COLO668 (cell line): Measurements from ENCODE around the gene FCGBP.
A peak's percentile ranks its signal among the peaks of the same experiment; 100 is the strongest.
"Not testable (repeated sequence)": the region's sequence is repeated elsewhere in the genome, so short reads cannot be mapped to it uniquely, and the experiment has no call there.

ENCODE experiments used
- DNase-seq: peaks from one replicate; lab custom pipeline; 2025; ENCODE audit not compliant: unreplicated experiment; lab: John Stamatoyannopoulos, UW

The FCGBP gene

DNA sequence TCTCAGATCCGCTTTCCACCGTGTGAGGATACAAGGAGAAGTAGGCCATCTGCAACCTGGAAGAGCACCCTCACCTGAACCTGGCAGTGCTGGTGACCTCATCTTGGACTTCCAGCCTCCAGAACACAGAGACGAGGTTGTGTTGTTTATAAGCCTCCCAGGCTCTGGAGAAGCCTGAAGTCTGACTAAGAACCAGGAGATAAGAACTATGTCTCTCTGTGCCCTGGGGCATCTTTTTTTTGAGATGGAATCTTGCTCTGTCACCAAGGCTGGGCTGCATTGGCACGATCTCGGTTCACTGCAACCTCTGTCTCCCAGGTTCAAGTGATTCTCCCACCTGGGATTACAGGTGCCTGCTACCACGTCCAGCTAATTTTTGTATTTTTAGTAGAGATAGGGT, 14.5 kb downstream of the FCGBP start:
- DNase-seq, result no peak

DNA sequence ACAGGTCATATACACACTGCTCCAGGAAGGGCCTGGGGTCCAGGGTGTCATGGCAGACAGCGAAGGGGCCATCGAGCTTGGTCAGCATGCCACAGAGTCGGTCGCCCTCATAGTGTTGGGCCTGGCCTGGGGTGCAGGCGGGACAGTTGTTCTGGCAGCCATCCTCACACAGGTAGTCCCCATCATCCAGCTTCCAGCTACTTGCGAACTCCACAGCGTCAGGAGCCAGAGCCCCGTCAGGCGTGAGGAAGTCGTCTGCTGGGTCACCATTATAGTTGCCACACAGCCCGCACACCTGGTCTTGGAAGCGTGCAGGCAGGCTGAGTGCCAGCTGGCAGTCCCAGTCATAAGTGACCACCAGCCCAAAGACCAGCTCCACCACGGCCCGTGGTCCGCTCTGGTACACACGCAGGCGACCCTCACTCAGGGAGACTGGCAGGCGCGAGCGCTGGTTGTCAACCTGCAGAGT, 16.2 kb downstream of the FCGBP start:
- no peak for DNase-seq

DNA sequence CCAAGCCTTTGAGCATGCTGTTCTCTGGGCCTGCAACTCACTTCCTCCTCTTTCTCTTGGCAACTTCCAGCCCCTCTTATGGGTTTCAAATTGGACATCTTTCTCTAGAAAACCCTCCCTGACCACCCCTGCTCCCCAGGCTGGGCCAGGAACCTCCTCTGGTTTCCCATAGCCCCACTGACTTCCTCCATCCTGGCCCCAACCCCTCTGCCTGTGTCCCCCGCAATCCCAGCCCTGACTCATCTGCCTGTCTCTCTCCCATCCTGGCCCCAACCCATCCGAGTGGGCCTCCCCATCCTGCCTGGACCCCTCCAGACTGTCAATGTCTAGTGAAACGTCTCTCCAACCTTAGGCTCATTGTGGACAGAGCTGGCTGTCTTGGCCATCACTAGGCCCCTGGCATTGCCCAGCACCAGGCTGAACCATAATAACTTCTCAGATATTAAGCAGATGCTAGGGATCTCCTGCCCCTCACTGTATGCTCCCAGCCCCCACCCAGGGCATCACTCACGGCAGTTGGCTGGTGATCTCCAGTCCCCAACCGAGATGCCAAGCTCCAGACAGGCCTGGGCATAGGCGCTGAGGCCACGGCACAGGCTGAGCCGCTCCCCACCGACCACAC, 16.8 kb downstream of the FCGBP start:
- no peak for DNase-seq

DNA sequence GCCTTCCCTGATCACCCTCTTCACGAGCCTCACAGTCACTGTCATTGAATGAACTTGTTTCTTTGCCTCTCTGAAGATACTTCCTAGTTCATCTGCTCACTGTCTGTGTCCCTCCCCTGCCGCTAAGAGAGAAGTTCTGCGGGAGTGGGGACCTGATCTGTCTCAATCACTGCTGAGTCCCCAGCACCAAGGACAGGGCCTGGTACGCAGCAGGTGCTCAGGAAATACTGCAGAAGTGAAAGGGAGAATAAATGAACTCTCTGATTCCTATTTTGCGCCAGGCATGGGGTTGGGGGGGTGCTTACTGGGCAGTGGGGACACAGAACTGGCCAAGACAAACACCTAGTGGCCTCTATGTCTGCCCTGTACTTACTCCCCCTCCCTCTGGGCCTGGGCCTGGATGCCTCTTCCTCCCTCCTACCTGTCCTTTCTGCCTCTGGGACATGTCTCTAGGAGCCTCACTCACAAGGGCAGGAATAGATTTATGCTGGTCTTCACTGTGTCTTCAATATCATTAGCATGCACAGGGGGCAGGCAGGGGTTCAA, 17.5 kb downstream of the FCGBP start:
- no peak for DNase-seq

DNA sequence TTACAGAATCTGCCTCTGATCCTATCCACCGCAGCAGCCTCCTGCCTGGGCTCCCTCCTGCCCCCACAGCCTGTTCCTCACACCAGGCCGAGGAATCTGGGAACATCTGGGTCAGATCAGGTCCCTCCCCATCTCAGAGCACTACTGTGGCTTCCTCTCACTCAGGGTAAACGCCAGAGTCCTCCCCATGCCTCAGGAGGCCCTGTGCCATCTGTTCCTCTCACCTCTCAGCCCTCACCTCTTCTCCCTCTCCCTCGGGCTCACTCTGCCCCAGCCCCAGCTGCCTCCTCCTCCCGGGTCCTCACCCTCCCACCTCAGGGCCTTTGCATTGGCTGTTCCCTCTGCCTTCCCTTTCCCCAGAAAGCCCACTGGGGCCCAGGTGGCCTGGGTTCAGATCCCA, 18.2 kb downstream of the FCGBP start:
- DNase-seq, result no peak

DNA sequence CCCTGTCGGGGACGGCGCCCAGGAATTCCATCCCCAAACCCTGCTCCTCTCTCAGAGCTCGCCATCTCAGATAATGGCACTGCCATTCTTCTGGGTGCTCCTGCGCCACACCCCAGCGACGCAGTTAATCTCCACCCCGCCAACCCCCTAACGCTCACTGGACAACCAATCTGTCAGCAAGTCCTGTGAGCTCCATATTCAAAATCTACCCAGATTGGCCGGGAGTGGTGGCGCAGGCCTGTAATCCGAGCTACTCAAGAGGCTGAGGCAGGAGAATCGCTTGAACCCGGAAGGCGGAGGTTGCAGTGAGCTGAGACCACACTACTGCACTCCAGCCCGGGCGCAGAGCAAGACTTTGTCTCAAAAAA, 18.6 kb downstream of the FCGBP start:
- DNase-seq, result no peak

DNA sequence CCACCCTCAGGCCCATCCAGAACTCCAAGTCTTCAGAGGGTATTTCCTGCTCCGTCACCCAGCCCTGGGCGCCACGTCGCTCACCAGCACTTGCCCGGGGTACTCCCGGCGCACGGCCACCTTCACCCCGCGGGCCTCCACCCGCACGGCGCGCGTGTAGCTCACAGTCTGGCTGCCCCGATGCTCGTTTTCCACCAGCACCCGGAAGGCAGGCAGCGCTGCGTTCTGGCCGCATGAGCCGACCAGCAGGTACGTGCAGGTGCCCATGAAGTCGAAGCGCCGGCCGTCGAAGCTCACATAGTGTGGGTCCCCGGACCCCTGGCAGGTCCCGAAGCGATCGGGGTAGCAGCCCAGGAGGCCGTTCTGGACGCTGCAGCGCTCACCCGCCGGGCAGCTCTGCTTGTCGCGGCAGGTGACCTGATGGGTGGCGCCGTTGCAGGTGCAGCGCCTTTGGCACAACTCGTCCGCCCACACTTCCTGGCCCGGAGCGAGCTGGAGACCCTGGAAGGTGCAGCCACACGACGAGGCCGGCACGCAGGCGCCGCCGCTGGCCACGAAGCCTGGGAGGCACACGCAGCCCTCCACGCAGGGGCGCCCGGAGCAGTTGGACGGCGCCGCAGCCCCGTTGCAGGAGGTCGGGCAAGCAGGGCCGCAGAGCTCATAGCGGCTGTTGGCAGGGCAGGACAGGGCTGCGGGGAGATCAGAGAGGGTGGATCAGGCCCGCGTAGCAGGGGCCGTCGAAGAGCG, 19.2 kb downstream of the FCGBP start:
- no peak for DNase-seq

DNA sequence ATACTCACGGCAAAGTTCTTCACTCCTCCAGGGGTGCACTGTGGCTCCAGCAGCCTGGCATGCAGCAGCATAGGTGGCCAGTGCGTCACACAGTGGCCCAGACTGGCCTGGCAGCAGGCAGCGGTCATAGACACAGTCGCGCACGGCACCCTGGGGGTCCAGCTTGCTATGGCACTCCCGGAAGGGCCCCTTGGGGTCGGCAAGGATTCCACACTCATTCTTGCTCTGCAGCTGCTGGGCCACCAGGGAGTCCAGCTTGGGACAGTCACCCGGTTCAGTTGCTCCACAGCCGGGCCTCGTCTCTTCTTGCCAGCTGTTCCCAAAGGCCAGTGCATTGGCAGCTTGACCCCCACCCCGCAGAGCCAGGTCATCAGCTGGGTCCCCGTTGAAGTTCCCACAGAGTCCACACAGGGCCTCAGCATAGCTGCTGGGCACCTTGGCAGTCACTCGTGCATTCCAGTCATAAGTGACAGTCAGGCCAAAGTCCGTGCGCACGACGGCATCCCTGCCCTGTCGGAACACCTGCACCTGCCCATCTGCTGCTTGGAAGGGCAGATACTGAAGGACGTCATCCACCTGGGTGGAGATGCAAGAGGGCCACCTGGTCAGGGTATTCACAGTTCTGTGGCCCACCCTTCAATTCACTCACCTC, 20.6 kb downstream of the FCGBP start:
- DNase-seq, result peak; percentile 31

DNA sequence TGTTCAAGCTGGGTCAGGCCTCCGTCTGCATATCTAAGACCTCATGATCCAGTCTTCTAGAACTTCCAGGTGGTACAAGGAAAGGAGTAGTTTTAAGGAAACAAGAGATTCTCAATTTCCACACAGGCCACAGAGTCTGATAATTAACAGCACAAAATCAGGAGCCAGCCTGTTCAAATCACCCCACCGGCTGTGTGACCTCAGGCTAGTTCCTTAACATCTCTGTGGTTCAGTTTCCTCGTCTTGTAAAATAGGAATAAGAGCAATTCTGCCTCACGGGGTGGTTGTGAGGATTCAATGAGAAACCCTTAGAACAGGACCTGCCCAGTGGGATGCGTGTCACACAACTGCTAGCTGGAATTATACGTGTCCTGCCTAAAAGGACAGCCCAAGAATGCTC, 25.6 kb downstream of the FCGBP start:
- no peak for DNase-seq

DNA sequence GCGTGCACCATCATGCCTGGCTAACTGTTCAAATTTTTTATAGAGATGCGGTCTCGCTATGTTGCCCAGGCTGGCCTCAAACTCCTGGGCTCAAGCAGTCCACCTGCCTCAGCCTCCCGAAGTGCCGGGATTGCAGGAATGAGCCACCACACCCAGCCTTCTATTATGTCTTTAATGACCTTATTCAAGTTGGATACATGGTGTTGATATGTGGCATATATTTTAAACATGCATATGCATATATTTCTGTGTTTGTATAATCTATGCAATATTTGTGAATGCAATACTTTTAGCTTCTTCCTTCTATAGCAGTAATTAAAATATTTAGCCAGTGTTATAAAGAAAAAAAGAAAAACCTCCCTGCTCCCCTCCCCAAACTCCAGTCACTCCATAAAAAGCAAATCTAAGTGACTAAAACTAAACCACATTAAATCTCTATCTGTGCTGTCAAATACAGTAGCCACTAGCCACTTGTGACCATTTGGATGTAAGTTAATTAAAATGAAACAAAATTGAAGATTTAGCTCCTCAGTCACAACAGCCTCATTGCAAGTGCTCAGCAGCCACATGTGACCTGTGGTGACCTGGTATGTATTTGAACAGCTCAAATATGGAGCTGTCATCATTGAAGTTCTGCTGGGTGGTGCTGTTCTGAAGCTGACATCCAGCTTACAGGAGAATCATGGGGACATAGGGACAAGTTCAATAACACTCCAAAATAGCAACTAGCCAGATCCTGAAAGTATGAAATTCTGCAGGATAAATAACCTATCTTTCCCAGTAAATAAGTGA, 27.4 kb downstream of the FCGBP start:
- DNase-seq, result no peak

DNA sequence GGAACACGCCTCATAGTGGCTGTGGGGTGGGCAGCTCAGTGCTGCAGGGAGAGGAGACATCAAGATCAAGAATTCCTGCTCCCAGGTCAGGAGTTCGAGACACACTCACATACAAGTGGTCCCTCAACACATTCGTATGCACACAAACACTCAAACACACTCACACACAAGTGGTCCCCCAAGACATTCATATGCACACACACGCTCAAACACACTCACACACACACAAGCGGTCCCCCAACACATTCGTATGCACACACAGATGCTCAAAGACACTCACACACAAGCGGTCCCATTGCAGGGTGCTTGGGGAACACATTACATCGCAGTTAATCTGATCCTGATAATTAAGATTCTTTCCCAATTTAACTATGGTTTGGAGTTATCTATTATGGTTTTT, 28.2 kb downstream of the FCGBP start:
- DNase-seq, result no peak

DNA sequence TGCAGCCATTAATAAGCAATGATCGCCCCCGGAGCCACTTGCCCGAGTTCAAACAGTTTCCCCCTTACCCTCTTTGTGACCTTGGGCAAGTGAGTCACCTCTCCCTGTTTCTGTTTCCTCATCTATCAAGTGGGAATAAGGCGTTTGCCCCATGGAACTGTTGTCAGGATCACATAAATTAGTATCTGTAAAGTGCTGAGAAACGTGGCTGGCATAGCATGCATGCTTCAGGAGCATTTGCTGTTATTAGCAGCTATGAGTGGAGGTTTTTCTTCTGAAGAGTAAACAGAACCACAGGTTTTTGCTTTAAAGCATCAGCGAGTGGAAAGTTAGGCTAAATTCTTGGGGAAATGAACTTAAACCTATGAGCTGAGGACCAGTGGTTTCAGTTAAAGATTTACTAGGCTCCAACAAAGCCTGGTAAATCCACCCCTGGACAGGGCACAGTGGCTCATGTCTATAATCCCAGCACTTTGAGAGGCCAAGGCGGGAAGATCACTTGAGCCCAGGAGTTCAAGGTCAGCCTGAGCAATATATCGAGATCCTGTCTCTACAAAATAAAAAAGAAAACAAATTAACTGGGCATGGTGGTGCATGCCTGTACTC, 30.8 kb downstream of the FCGBP start:
- DNase-seq, result not testable (repeated sequence)

DNA sequence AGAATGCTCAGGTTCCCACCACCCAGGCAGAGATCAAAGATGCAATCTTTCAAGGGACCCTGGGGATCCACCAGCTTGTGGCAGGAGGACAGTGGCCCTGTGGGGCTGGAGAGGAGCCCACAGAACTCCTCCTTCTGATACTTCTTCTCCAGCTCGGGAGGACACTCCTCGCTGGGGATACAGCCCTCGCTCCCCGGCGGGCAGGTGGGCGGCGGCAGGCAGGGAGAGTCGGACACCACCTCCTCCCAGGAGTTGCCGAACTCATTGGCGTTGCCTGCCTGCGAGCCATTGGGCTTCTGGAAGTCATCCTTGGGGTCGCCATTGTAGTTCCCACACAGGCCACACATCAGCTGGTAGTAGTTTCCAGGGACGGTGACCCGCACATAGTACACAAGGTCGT, 32.1 kb downstream of the FCGBP start:
- DNase-seq, result not testable (repeated sequence)

DNA sequence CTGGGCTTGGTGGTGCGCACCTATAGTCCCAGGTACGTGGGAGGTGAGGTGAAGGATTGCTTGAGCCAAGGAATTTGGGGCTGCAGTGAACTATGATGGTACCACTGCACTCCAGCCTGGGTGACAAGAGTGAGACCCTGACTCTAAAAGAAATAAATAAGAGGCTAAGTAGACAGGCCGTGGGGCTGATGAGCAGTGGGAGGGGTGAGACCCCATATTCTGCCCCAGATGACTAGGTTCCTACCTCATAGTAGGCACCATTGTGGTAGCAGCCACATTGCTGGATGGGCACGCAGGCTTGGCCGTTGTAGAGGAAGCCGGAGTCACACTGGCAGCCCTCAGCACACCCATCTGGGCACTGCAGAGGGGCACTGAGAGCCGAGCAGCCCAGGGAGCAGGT, 32.8 kb downstream of the FCGBP start:
- not testable (repeated sequence) for DNase-seq

DNA sequence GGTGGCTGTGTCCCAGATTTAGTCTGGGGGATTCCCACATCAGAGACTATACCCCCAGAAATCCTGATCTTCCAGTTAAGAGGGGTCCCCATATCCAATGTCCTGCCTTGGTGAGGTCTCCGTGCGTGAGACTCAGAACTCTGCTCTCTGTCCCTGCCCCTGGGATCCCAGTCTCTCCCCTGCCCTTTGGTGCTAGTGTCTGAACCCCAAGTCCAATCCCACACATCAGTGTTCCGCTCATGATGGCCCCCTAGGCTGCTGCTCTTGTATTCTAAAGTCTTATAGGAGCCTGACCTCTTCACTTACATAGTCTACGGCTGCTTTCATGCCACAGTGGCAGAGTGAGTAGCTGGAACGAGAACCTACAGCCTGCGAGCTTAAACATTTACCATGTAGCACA, 35.6 kb downstream of the FCGBP start:
- DNase-seq, result not testable (repeated sequence)

DNA sequence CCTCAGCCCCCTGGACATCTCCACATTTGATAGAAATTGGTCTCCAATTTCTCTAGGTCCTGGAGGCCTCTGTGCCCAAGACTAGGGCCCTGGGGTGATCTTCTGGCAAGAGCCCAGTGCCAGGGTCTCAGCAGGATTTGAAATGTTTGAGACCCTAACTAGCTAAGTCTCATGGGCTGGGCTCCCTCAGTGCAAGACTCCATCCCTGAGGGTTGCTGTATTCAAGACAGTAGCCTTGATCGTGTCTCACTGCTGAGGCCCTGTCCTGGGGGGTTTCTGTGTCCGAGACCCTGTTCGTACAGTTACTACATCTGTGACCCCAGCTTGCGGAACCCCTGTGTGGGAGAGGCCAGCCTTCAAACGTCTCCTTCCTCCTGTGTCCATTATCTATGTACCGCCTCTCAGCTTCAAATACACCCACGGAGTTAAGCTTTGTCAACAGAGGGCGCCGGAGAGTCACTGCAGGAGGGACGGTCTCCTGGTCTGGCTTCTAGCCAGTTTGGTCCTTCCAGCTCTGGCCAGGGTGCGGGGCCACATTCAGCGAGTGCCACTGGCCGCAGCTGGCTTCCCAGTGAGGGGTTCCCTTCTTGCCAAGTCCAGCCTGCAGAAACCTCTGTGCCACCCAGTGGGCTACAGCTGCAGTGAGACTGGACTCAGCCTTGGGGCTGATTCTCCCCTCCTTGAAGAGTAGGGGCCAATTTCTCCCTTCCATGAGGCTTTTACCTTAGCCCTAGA, 36.8 kb downstream of the FCGBP start:
- DNase-seq, result peak; percentile 38

DNA sequence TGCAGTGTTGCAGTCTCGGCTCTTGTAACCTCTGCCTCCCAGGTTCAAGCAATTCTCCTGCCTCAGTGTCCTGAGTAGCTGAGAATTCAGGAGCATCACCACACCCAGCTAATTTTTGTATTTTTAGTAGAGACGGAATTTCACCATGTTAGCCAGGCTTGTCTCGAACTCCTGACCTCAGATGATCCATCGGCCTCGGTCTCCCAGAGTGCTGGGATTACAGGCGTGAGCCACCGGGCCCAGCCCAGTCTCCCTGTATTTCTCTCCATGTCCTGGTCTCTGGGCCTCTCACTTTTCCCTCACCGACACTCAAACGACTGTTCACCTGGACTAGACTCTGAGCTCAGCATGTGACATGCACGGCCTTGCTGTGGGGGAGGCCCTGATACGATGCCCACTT, 39.3 kb downstream of the FCGBP start:
- not testable (repeated sequence) for DNase-seq

DNA sequence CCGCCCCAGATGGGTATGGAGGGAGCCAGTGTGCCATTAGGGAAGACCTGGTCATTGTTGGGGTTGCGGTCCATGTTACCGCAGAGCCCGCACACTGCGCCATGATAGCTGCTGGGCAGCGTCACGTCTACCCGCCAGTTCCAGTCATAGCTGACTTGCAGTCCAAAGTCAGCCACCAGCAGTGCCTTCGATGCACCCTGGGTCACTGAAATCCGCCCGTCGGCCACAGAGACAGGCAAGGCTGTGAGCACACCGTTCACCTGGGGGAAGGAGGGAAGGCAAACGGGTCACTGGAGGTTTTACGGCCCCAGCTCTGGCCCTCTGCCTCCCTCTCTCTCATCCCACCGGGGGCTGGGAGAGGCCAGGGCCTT, 40.2 kb downstream of the FCGBP start:
- not testable (repeated sequence) for DNase-seq

DNA sequence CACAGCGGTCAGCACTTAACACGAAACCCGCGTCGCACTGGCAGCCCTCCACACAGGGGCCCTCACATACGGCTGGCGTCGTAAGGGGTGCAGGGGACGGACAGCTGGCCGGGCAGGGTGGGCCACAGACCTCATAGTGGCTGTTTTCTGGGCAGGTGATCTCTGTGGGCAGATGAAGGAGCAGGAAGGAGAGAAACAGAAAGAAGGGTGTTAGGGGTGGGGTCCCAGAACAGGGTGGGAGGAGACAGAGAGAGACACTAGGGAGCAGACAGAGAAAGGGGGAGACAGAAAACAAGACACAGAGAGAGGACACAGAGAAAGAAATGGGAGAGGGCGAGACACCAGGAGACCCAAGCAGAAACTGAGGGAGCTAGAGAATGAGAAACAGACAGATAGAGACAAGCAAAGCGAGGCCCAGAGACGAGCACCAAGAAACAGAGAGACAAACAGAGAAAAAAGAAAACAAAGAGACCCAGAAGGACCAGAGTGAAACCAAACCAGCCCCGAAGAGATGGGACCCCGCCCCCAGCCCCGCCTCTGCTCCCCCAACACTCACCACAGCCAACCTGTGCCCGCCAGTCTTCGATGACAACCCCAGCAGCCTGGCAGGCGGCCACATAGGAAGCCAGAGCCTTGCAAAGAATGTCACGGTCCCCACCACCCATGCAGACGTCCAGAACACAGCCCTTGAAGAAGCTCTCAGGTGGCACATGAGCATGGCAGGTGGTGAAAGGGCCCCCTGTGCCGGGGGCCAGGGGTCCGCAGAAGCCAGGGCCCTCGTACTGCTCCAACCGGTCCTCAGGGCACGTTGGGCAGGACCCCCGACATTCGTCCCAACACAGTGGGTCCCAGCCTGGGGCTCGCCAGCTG, 40.8 kb downstream of the FCGBP start:
- not testable (repeated sequence) for DNase-seq
